NOMO-1 treated with dmso at 0.1 percent for 144 hours (cell line): Measurements from ENCODE around the gene INPP1.
"Not testable (repeated sequence)": the region's sequence is repeated elsewhere in the genome, so short reads cannot be mapped to it uniquely, and the experiment has no call there.

Experiments used
- DNase-seq: peaks from one replicate; lab custom pipeline; 2025; ENCODE audit not compliant: unreplicated experiment; lab: John Stamatoyannopoulos, UW

INPP1 gene

GRCh38 chr2:190343536-190344275, at the start of gene INPP1:
TSS of gene INPP1 (plus strand) at chr2:190343589. CDS start at chr2:190360103, 16,514 bp downstream.
- DNase-seq, result peak; percentile 82

DNA sequence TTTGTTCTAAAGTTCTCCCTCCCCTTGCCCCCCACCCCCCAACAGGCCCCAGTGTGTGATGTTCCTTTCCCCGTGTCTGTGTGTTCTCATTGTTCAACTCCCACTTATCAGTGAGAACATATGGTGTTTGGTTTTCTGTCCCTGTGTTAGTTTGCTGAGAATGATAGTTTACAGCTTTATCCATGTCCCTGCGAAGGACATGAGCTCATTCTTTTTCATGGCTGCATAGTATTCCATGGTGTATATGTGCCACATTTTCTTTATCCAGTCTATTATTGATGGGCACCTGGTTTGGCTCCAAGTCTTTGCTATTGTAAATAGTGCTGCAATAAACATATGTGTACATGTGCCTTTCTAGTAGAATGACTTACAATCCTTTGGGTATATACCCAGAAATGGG, 45.5 kb upstream of the INPP1 start:
- DNase-seq, result not testable (repeated sequence)

DNA sequence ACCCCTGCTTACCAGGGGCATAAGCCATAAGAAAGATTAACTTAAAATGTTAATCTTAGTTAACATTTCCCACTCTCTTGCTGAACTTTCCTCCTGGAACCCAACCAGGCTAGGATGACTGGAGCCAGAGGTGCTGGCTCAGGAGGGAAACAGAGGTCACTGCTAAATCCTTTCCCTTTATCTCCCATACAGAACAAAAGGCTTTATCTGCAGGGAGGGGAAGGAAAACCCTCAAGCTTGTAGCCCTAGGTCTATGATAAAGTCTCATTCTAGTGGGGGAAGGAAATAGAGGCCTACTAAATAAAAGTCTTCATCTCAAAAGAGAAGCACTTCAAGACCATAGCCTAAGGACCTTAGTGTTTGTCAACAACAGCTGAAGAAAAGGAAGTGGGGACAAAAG, 42.4 kb upstream of the INPP1 start:
- DNase-seq, result no peak

GRCh38 chr2:190302052-190302451, 41.3 kb upstream of the INPP1 start:
- DNase-seq, result no peak

DNA sequence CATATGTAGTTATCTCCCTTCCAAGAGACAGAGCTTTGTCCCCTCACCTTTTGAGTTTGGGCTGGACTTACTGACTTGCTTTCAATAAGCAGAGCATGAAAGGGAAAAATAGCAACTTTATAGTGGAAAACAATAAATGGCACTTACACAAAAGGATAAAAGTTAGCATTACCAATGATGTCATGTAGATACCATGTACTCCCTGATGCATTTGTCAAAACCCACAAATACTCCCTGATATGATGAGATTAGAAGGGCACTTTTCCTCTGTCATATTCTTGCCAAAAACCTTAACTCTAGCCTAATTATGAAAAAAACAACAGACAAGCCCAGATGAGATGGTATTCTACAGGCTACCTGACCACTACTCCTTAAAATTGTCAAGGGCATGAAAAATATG, 39.7 kb upstream of the INPP1 start:
- DNase-seq, result no peak

DNA sequence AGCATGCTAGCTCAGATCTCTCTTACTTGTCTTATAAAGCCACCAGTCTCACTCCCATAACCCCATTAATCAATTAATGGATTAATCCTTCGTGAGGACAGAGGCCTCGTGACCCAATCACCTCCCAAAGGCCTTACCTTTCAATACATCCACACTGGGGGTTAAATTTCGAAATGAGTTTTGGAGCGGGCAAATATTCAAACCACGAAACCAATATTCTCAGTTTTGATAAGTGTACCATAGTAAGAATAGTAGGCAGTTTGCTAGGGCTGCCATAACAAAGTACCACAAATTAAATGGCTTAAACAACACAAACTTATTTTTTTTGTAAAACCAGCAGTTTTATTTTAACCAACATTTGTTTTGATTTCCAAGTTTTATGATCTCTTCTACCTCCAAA, 39.0 kb upstream of the INPP1 start:
- DNase-seq, result no peak

GRCh38 chr2:190308031-190308430, 35.4 kb upstream of the INPP1 start:
- no peak for DNase-seq

- no peak for DNase-seq
These were observed 31.3 kb upstream of the INPP1 start for GRCh38 chr2:190311893-190312634.

GRCh38 chr2:190312635-190313025, 30.8 kb upstream of the INPP1 start:
- not testable (repeated sequence) for DNase-seq

DNA sequence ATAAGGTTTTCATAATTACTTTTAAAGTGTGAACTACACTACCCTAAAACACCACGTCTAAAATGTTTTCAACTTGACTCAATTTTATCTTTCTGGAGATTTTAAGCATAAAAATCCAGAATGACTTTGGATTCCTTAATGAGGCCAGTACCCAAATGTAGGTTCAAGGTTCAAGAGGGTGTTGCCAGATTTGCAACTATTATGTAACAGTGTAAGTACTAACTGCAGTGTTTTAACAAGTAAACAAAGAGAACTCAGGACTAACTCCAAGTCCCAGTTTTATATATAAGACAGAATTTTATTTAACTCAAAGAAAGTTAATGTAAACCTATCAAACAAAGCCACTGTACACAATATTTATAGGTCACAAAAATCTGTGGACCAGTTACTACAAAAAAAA, 29.5 kb upstream of the INPP1 start:
- no peak for DNase-seq

- DNase-seq, result no peak
These were observed 28.1 kb upstream of the INPP1 start for GRCh38 chr2:190315273-190315672.

GRCh38 chr2:190318514-190318913, 24.9 kb upstream of the INPP1 start:
- no peak for DNase-seq

GRCh38 chr2:190318931-190319554, 24.3 kb upstream of the INPP1 start:
- DNase-seq, result no peak

DNA sequence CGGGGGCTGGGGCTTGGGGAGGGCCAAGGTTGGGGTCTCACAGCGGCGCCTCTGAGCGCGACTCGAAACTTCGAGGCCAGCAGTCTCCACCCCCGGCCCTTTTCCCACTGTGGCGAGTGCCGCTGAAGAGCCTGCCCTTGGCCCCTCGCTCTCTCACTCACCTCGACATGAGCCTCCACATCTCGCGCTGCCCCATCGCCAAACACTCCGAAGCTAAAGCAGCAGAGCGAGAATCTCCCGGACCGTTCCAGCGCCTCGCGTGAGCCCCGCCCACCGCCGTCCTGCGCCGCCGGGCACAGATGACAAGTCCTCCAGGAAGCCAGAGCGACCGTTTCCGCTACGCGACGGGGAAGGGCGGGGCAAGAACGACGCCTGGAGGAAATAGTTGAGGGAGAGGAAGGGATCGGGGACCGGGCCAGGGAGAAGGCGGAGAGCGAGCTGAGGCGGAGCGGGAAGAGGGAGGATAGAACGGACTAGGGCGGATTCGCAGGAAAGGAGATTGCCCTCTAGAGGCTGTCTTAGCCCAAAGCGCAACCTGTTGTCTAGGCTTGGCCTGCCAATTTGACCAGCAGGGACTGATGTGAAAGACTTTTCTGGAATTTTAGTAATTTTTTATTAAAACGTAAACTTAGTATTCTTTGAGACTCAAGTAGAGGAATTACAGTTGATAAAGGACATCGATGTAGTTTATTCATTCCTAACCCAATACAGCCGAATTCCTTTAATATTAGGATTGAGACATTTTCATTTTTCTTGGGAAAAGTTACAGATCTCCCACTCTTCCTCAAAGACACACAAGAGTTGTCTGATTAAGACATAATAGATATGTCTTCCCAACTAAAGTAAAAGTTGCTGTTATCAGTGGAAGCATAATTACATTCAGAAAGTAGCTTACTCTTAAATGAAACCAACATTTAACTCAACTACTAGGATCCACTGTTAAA, 23.6 kb upstream of the INPP1 start, which contains the start of gene HIBCH:
Gene HIBCH, minus strand, starts transcription at position 272 of the 944 bp plus-strand sequence. Its CDS starts 76 bp downstream, at position 196.
- peak; percentile 100 for DNase-seq

DNA sequence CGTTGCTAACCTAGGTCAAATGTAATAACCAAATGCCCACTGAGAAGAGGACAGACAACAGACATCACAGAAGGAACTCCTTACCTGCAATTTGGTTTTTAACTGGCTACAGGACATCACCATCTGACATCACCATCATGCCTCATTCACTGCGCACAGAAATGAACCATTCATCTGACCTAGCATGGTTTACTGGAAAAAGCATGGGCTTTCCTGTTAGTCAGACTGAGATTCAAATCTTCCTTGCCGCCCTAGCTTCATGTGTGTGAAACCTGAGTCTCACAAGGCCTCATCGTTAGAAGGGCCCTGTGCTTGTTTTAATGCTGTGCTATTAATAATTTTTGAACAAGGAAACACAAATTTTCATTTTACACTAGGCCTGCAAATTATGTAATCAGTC, 22.7 kb upstream of the INPP1 start:
- DNase-seq, result no peak

GRCh38 chr2:190323406-190323805, 20.0 kb upstream of the INPP1 start:
- no peak for DNase-seq

GRCh38 chr2:190325588-190325987, 17.8 kb upstream of the INPP1 start:
- DNase-seq, result no peak

GRCh38 chr2:190327867-190328572, 15.4 kb upstream of the INPP1 start:
- DNase-seq, result no peak

GRCh38 chr2:190328573-190329147, 14.7 kb upstream of the INPP1 start:
- no peak for DNase-seq

DNA sequence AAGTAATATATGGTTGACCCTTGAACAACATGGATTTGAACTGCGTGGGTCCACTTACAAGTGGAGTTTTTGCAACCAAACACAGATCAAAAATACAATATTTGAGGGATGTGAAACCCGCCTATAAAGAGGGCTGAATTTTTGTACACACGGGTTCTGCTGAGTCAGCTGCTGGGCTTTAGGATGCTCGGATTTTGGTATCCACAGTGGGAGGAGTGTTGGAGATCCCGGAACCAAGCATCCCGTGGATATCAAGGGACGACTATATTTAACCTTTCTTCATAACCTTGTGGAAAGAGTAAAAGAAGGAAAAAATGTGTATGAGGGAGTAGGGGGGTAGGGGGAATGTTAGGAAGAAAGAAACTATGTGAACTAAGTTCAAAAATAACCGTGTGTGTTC, 10.0 kb upstream of the INPP1 start:
- no peak for DNase-seq
